ENCODE measurements around the gene POMT1. TPM values are rescaled to one million over a fixed set of nuclear protein-coding genes. Genes with fewer than 3 reads are reported as not detected.

The POMT1 gene
- total RNA-seq, 1 experiment from 2014 or later: 34.1 TPM

DNA sequence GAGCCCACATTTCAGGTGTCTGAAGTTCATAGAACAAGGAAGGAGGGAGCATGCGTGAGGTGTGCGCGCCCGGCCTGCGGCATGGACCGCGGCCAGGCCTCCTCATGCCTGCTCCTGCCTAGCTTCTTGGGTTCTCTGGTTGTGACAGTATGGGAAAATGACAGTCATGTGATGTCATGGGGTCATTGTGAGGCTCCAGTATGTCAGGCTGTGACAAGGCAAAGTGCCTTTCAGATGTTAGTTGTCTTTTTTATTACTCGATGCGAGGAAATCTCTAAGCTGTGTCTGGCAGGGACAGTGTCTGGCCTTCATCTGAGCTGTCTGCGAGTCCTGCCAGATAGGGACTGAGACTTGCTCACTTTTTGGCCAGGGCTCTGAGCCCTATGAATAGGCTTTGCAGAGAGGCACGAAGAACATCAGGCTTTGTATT is 15.1 kb downstream of the POMT1 start:
- Histone ChIP-seq H3K4me1 (ENCODE audit: insufficient read depth, low read length) (no peaks in the 10 kb centered on the region), H3K4me2 (ENCODE audit: insufficient read depth, insufficient read length, low read length) (no peak overlapping the region), H2AFZ (ENCODE audit: low read length) (no peak overlapping the region), H2BK120ac (ENCODE audit: low read depth, low read length, poor library complexity, severe bottlenecking) (no peak overlapping the region), H3K4ac (ENCODE audit: low read depth, low read length) (no peak overlapping the region), H4K8ac (replicated peaks; ENCODE audit: insufficient read length, low read depth, low read length) (no peak overlapping the region), H3K9me3 (ENCODE audit: control insufficient read depth, low read depth, low read length) (no peaks in the 10 kb centered on the region), H4K91ac (ENCODE audit: insufficient read length, low read depth, low read length) (no peak overlapping the region), H3K79me2 (ENCODE audit: insufficient read depth, low read length) (no peaks in the 10 kb centered on the region), H3K27ac (ENCODE audit: insufficient read length, low read depth, low read length) (no peak overlapping the region), H3K18ac (ENCODE audit: insufficient read length, low read depth, low read length) (no peak overlapping the region), H2BK12ac (ENCODE audit: insufficient read length, low read depth, low read length) (no peak overlapping the region), H3K23ac (ENCODE audit: insufficient read length, low read depth, low read length) (no peak overlapping the region), H2BK20ac (ENCODE audit: low read depth, low read length, poor library complexity, severe bottlenecking) (no peak overlapping the region), H2BK15ac (ENCODE audit: low read depth, low read length) (no peak overlapping the region), H2AK5ac (ENCODE audit: insufficient read length, low read length) (no peak overlapping the region), H2BK5ac (ENCODE audit: insufficient read length, low read length) (no peak overlapping the region), H3K79me1 (ENCODE audit: insufficient read depth, low read depth, low read length, poor library complexity, severe bottlenecking) (no peaks in the 10 kb centered on the region), H3T11ph (ENCODE audit: low read length) (no peak overlapping the region), H4K20me1 (ENCODE audit: control insufficient read depth, insufficient read depth, insufficient read length) (no peaks in the 10 kb centered on the region), H3K23me2 (ENCODE audit: insufficient read length, low read depth, low read length, poor library complexity, severe bottlenecking) (no peaks in the 10 kb centered on the region), H4K5ac (ENCODE audit: insufficient read length, low read depth, low read length) (no peak overlapping the region), H3K56ac (ENCODE audit: insufficient read length, low read depth, low read length) (no peak overlapping the region), H3K27me3 (ENCODE audit: insufficient read depth, low read length) (no peaks in the 10 kb centered on the region), H3K9ac (ENCODE audit: extremely low read depth, insufficient read length, low read length) (no peak overlapping the region), H3K14ac (ENCODE audit: insufficient read depth, low read length) (no peak overlapping the region)
- Mint-ChIP-seq H3K4me3 (no peak overlapping the region), H3K4me1 (no peaks in the 10 kb centered on the region), H3K36me3 (ENCODE audit: insufficient read depth in 1 of 3, low read depth in 3 of 3) (peaks cover 42 to 72% (median 55%) of the 10 kb centered on the region in 3 experiments; a peak in 6 of 7 replicates), H3K27ac (no peak overlapping the region), H3K27me3 (ENCODE audit: low read depth) (no peaks in the 10 kb centered on the region), H3K9me3 (no peaks in the 10 kb centered on the region)
- TF ChIP-seq, protein P1, sequence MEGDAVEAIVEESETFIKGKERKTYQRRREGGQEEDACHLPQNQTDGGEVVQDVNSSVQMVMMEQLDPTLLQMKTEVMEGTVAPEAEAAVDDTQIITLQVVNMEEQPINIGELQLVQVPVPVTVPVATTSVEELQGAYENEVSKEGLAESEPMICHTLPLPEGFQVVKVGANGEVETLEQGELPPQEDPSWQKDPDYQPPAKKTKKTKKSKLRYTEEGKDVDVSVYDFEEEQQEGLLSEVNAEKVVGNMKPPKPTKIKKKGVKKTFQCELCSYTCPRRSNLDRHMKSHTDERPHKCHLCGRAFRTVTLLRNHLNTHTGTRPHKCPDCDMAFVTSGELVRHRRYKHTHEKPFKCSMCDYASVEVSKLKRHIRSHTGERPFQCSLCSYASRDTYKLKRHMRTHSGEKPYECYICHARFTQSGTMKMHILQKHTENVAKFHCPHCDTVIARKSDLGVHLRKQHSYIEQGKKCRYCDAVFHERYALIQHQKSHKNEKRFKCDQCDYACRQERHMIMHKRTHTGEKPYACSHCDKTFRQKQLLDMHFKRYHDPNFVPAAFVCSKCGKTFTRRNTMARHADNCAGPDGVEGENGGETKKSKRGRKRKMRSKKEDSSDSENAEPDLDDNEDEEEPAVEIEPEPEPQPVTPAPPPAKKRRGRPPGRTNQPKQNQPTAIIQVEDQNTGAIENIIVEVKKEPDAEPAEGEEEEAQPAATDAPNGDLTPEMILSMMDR (conservative IDR thresholded peaks at IDR 0.05): no peak
- no peak for DNase-seq
- WGBS (ENCODE audit: extremely low coverage, insufficient read length, low lambda C conversion rate): no CpG with 5 or more reads among the region's 11 CpGs

Measured in H9 (cell line).